Thyroid gland (tissue), 4 donors: ENCODE measurements around the gene PDE6C. TPM values are rescaled to one million over a fixed set of nuclear protein-coding genes. Genes with fewer than 3 reads are reported as not detected.

Experiments
- DNase-seq, 2 donors: peaks; one replicate each; pipeline ENCODE4 v3.0.0-alpha.2; 2019
- H3K27ac ChIP-seq, 3 donors: fragments of 200-600 bp; sonication (generic); 1 replicate in 2 of 3; 2 replicates in 1 of 3; pipeline ENCODE4 v1.5.1; 2016 to 2019; ENCODE audit warnings: mild to moderate bottlenecking in 1 of 3, moderate library complexity in 1 of 3
- H3K27me3 ChIP-seq: fragments of 200-600 bp; sonication (generic); one replicate; pipeline ENCODE4 v1.5.1; 2019
- H3K36me3 ChIP-seq, 2 donors: fragments of 200-600 bp; sonication (generic); one replicate each; pipeline ENCODE4 v1.5.1; 2016 to 2019
- H3K4me1 ChIP-seq, 2 donors: fragments of 200-600 bp; sonication (generic); one replicate each; pipeline ENCODE4 v1.5.1; 2017 to 2019
- H3K4me3 ChIP-seq, 3 donors: fragments of 200-600 bp; sonication (generic); replicated peaks in 1 of 3; 1 replicate in 2 of 3; 2 replicates in 1 of 3; pipeline ENCODE4 v1.5.1; 2016; ENCODE audit warnings: mild to moderate bottlenecking in 1 of 3
- H3K9me3 ChIP-seq: fragments of 200-600 bp; sonication (generic); one replicate; pipeline ENCODE4 v1.5.1; 2017
- POLR2A ChIP-seq, 2 donors: fragments of 450-650 bp; IDR thresholded peaks; one replicate each; pipeline ENCODE4 v1.6.1; 2017; ENCODE audit warnings: antibody characterized with exemption in 2 of 2, mild to moderate bottlenecking in 2 of 2, moderate library complexity in 1 of 2
- WGBS, 2 donors: methylation state at CpG; one replicate each; pipeline ENCODE4 v1.1.5; 2017; 5-methylcytosine and 5-hydroxymethylcytosine counted together
- intact Hi-C: fragments of 100-400 bp; cut with DNase I; formaldehyde crosslinking; loops from one replicate; pipeline ENCODE4 v1.15.1; 2023
- total RNA-seq, 4 donors: library from RNA; depleted of rRNA; stranded (reverse); fragments of >200 nt; gene quantifications; one replicate each; pipeline ENCODE4 v1.2.3, GENCODE V29; 2016
- TF ChIP-seq, protein P1 (sequence below), 6 experiments: fragments of 200-600 bp in 3 of 6; fragments of 450-650 bp in 3 of 6; sonication (generic) in 3 of 6; IDR thresholded peaks; one replicate each; pipeline ENCODE4 v1.5.1; 2016 to 2019; ENCODE audit warnings: antibody characterized with exemption in 6 of 6, mild to moderate bottlenecking in 2 of 6, inconsistent platforms in 1 of 6, moderate library complexity in 1 of 6

The PDE6C gene
- total RNA-seq, 4 donors from 2014 or later, result not detected

DNA sequence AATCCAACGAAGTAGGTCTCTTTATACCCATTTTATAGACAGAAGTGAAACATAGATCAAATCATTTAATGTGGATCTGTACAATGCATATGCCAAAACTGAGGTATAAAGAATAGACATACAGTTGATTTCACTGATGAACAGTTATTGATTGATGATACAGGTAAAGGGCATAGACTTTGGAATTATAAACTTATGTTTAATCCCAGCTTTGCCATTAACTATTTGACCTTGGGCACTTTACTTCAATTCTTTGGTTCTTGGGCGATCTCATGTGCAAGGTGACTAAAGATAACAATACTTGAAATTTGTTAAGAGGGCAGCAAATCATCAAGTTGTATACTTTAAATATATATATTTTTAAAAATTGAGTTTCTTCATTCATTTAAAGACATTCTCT lies 61.5 kb downstream of the PDE6C start:
- 92 to 93% methylated on average over 2 of the region's 2 CpGs for WGBS, 2 donors
- no peak for DNase-seq
- TF ChIP-seq, protein P1, sequence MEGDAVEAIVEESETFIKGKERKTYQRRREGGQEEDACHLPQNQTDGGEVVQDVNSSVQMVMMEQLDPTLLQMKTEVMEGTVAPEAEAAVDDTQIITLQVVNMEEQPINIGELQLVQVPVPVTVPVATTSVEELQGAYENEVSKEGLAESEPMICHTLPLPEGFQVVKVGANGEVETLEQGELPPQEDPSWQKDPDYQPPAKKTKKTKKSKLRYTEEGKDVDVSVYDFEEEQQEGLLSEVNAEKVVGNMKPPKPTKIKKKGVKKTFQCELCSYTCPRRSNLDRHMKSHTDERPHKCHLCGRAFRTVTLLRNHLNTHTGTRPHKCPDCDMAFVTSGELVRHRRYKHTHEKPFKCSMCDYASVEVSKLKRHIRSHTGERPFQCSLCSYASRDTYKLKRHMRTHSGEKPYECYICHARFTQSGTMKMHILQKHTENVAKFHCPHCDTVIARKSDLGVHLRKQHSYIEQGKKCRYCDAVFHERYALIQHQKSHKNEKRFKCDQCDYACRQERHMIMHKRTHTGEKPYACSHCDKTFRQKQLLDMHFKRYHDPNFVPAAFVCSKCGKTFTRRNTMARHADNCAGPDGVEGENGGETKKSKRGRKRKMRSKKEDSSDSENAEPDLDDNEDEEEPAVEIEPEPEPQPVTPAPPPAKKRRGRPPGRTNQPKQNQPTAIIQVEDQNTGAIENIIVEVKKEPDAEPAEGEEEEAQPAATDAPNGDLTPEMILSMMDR (IDR thresholded peaks at IDR 0.05), result no peak
- no peak for TF ChIP-seq POLR2A (IDR thresholded peaks at IDR 0.05)
- no peak overlapping the region for H3K4me3 ChIP-seq
- no peaks in the 10 kb centered on the region for H3K4me1 ChIP-seq
- H3K27me3 ChIP-seq, result no peaks in the 10 kb centered on the region
- no peak overlapping the region for H3K27ac ChIP-seq
- H3K36me3 ChIP-seq, result peaks cover 22% of the 10 kb centered on the region in 2 donors
- no peaks in the 10 kb centered on the region for H3K9me3 ChIP-seq
- intact Hi-C loops, result no loop called here

DNA sequence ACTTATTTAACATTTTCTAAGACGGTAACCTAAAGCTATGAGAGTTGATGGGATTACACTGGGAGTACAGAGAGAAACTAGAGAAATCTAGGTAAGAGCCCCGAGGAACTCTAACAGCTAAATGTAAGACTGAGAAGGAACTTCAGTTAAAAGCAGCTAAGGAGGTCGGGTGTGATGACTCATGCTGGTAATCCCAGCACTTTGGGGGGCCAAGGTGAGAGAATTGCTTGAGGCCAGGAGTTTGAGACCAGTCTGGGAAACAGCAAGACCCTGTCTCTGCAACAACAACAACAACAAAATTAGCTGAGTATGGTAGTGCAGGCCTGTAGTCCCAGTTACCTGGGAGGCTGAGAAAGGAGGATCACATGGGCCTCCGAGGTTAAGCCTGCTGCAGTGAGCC lies 66.0 kb downstream of the PDE6C start:
- Histone ChIP-seq H3K27me3 (no peaks in the 10 kb centered on the region), H3K36me3 (peaks cover 13 to 26% of the 10 kb centered on the region in 2 donors), H3K27ac (no peak overlapping the region), H3K9me3 (no peaks in the 10 kb centered on the region), H3K4me3 (no peak overlapping the region), H3K4me1 (no peaks in the 10 kb centered on the region)
- whole genome bisulfite sequencing, 2 donors, result 89 to 94% methylated on average over 4 of the region's 4 CpGs
- intact Hi-C loops, result no loop called here
- DNase-seq, result no peak
- no peak for TF ChIP-seq POLR2A (IDR thresholded peaks at IDR 0.05)
- TF ChIP-seq, protein P1 (IDR thresholded peaks at IDR 0.05), result no peak

DNA sequence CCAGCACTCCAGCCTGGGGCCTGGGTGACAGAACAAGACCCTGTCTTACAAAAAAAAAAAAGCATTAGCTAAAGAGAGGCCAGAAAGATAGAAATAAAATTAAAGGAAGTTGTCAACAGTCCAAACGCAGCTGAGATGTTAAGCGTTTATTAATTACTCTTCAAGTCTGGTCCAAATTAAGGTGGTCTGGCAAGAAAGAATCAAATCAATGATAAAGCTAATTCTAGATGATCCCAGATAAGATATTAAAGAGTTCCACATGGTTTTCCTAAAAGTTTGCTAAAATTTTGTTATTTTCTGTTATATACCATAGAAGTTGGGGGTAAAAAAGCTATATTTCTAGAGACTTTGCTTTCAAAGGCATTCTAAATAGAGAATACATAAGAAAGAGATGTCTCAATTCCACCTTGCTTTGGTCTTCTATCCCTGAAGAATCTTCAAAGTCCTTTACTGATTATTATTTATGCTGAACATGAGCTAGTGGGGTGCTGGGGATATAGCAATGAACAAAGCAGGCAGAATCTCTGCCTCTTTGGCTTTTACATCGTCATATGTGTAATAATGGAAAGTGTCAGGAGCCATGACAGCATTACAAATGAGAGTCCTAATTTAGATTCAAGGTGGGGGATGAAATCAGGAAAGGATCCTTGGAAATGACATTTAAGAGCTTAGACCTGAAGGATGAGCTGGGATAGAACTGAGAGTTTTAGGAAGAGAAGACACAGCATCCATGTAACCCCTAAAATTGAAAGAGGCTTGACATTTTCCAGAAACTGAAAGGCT lies 66.7 kb downstream of the PDE6C start:
- WGBS, 2 donors, result 94% methylated on average over 3 of the region's 3 CpGs
- Histone ChIP-seq H3K27ac (no peak overlapping the region), H3K36me3 (peaks cover 13 to 26% of the 10 kb centered on the region in 2 donors), H3K4me1 (no peaks in the 10 kb centered on the region), H3K4me3 (no peak overlapping the region), H3K27me3 (no peaks in the 10 kb centered on the region), H3K9me3 (no peaks in the 10 kb centered on the region)
- TF ChIP-seq POLR2A (IDR thresholded peaks at IDR 0.05), result no peak
- TF ChIP-seq, protein P1 (IDR thresholded peaks at IDR 0.05), result no peak
- intact Hi-C loops, result no loop called here
- no peak for DNase-seq

DNA sequence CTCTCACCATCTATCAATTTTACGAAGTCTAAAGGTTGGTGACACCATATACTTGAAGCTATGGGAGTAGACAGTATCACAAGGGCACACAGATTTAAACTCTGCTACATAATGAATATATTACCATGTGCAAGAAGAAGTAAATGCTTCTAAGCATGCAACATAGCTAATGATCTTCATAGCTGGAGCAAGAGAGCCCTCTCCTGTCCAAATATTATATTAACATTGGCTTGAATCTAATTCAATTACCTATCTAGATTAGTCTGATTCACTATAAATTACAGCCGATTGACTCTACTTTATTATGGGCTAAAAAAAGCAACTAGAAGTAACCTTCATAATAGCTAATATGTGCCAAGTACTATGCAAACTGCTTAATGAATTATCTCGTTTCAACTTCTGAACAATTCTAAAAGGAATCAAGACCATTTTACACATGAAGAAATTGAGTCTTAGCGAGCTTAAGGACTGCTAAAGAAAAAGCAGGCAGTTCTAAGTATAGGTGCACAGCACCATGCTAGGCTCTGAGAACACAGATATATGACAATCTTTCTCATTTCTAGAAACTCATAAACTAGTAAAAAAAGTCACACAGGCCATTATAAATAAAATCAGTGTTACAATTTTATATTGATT lies 68.2 kb downstream of the PDE6C start:
- intact Hi-C loops, result no loop called here
- TF ChIP-seq, protein P1 (IDR thresholded peaks at IDR 0.05), result peak in 3 of 6 experiments; percentile 15 to 28 (median 27)
- no peak for TF ChIP-seq POLR2A (IDR thresholded peaks at IDR 0.05)
- no peak for DNase-seq
- 76 to 81% methylated on average over 4 of the region's 4 CpGs for WGBS, 2 donors
- Histone ChIP-seq H3K4me1 (no peaks in the 10 kb centered on the region), H3K27ac (no peak overlapping the region), H3K4me3 (no peak overlapping the region), H3K27me3 (no peaks in the 10 kb centered on the region), H3K36me3 (peaks cover 13 to 18% of the 10 kb centered on the region in 2 donors), H3K9me3 (no peaks in the 10 kb centered on the region)

DNA sequence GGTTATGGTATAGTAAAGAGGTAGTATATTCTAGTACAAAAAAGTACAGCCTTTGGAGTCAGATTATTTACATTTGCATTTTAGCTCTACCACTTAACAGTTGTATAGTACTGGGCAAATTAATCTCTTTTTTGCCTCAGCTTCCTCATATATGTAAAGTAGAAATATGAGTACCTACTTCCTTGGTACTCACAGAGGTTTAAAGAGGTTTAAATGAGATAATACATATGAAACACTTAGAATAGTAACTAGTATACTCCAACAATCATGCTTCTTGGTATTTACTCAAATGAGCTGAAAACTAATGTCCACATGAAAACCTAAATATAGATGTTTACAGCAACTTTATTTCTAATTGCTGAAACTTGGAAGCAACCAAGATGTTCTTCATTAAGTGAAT lies 75.4 kb downstream of the PDE6C start:
- Histone ChIP-seq H3K9me3 (no peaks in the 10 kb centered on the region), H3K4me1 (no peaks in the 10 kb centered on the region), H3K36me3 (peaks cover 0 to 15% of the 10 kb centered on the region in 2 donors), H3K27ac (no peak overlapping the region), H3K27me3 (no peaks in the 10 kb centered on the region), H3K4me3 (no peak overlapping the region)
- intact Hi-C loops, result no loop called here
- TF ChIP-seq, protein P1 (IDR thresholded peaks at IDR 0.05), result no peak
- TF ChIP-seq POLR2A (IDR thresholded peaks at IDR 0.05), result no peak
- no peak for DNase-seq
